Adrenal gland (tissue), 5 donors: Measurements from ENCODE around the gene CDH19.

Source experiments
- CTCF ChIP-seq, 6 experiments: fragments of 450-650 bp in 4 of 6; fragments of 200-600 bp in 2 of 6; sonication (generic) in 1 of 6; IDR thresholded peaks; 1 replicate in 5 of 6; 2 replicates in 1 of 6; pipeline versions ENCODE4 v1.5.1 to v1.8.0; 2016 to 2021; ENCODE audit warnings: antibody characterized with exemption in 6 of 6, mild to moderate bottlenecking in 2 of 6, moderate library complexity in 1 of 6
- POLR2A ChIP-seq, 2 donors: fragments of 450-650 bp; IDR thresholded peaks; one replicate each; pipeline ENCODE4 v1.6.1; 2017; ENCODE audit warnings: antibody characterized with exemption in 2 of 2, mild to moderate bottlenecking in 2 of 2, moderate library complexity in 1 of 2
- donor health status: DM: no; HTN: no; CAD: no.

DNA sequence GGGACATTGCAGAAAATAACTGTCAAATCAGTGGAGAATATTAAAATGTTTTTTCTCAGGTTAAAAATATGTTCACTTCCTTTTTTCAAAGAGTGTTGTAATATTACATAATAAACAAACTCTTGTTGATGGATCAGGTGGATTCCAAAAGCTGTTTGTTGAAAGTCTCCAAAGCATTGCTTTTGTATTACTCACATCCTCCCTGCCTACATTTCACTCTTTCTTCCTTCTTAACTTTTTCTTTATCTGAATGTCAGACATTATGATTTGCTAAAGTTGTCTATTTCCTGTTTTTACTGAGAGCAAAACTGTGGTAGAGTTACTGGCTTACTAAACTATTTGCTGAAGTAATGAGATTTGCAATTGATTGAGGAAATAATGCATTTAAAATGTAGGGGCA, 92.1 kb downstream of the CDH19 start:
- TF ChIP-seq CTCF (IDR thresholded peaks at IDR 0.05) (no peak), POLR2A (IDR thresholded peaks at IDR 0.05) (no peak)
